Measurements from ENCODE around the gene MAB21L3.

The MAB21L3 gene

GRCh38 chr1:116164604-116165368, 53.6 kb downstream of the MAB21L3 start:
- no peaks in the 10 kb centered on the region for H3K36me3 ChIP-seq (ENCODE audit: insufficient read depth)
- H3K4me3 ChIP-seq (IDR thresholded peaks at IDR 0.05; ENCODE audit: insufficient read depth, low read depth, low read length) = no peak overlapping the region
- TF ChIP-seq, protein P1, sequence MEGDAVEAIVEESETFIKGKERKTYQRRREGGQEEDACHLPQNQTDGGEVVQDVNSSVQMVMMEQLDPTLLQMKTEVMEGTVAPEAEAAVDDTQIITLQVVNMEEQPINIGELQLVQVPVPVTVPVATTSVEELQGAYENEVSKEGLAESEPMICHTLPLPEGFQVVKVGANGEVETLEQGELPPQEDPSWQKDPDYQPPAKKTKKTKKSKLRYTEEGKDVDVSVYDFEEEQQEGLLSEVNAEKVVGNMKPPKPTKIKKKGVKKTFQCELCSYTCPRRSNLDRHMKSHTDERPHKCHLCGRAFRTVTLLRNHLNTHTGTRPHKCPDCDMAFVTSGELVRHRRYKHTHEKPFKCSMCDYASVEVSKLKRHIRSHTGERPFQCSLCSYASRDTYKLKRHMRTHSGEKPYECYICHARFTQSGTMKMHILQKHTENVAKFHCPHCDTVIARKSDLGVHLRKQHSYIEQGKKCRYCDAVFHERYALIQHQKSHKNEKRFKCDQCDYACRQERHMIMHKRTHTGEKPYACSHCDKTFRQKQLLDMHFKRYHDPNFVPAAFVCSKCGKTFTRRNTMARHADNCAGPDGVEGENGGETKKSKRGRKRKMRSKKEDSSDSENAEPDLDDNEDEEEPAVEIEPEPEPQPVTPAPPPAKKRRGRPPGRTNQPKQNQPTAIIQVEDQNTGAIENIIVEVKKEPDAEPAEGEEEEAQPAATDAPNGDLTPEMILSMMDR (conservative IDR thresholded peaks at IDR 0.05; ENCODE audit: low read depth, low read length) = no peak
- H3K27ac ChIP-seq = no peak overlapping the region
- H4K20me1 ChIP-seq (ENCODE audit: insufficient read depth) = no peaks in the 10 kb centered on the region
- no peak overlapping the region for H3K9ac ChIP-seq
- no peak overlapping the region for H3K4me2 ChIP-seq
- no peaks in the 10 kb centered on the region for H3K27me3 ChIP-seq (ENCODE audit: insufficient read depth, low read depth)
- no peak overlapping the region for H2AFZ ChIP-seq (ENCODE audit: low read depth)
- no peaks in the 10 kb centered on the region for H3K79me2 ChIP-seq (ENCODE audit: insufficient read depth, low read depth)
- peaks cover 10% of the 10 kb centered on the region for H3K4me1 ChIP-seq (ENCODE audit: low read depth, poor library complexity, severe bottlenecking)

GRCh38 chr1:116165572-116165971, 54.4 kb downstream of the MAB21L3 start:
- TF ChIP-seq, protein P1 (conservative IDR thresholded peaks at IDR 0.05; ENCODE audit: low read depth, low read length) = no peak
- Histone ChIP-seq H3K4me2 (no peak overlapping the region), H3K79me2 (ENCODE audit: insufficient read depth, low read depth) (no peaks in the 10 kb centered on the region), H3K4me3 (IDR thresholded peaks at IDR 0.05; ENCODE audit: insufficient read depth, low read depth, low read length) (no peak overlapping the region), H4K20me1 (ENCODE audit: insufficient read depth) (no peaks in the 10 kb centered on the region), H3K27ac (no peak overlapping the region), H2AFZ (ENCODE audit: low read depth) (no peak overlapping the region), H3K9ac (no peak overlapping the region), H3K36me3 (ENCODE audit: insufficient read depth) (no peaks in the 10 kb centered on the region), H3K4me1 (ENCODE audit: low read depth, poor library complexity, severe bottlenecking) (peaks cover 14% of the 10 kb centered on the region), H3K27me3 (ENCODE audit: insufficient read depth, low read depth) (no peaks in the 10 kb centered on the region)

- Histone ChIP-seq H4K20me1 (ENCODE audit: insufficient read depth) (no peaks in the 10 kb centered on the region), H3K4me1 (ENCODE audit: low read depth, poor library complexity, severe bottlenecking) (peaks cover 14% of the 10 kb centered on the region)
Measured at GRCh38 chr1:116166011-116166571, 54.9 kb downstream of the MAB21L3 start.

GRCh38 chr1:116166655-116167054, 55.5 kb downstream of the MAB21L3 start:
- Histone ChIP-seq H3K4me1 (ENCODE audit: low read depth, poor library complexity, severe bottlenecking) (peaks cover 14% of the 10 kb centered on the region), H3K27ac (no peak overlapping the region), H3K27me3 (ENCODE audit: insufficient read depth, low read depth) (no peaks in the 10 kb centered on the region), H3K9ac (no peak overlapping the region), H3K79me2 (ENCODE audit: insufficient read depth, low read depth) (no peaks in the 10 kb centered on the region), H4K20me1 (ENCODE audit: insufficient read depth) (no peaks in the 10 kb centered on the region), H3K4me2 (no peak overlapping the region), H3K36me3 (ENCODE audit: insufficient read depth) (no peaks in the 10 kb centered on the region), H2AFZ (ENCODE audit: low read depth) (no peak overlapping the region), H3K4me3 (IDR thresholded peaks at IDR 0.05; ENCODE audit: insufficient read depth, low read depth, low read length) (no peak overlapping the region)
- TF ChIP-seq, protein P1 (conservative IDR thresholded peaks at IDR 0.05; ENCODE audit: low read depth, low read length) = no peak

More at GRCh38 chr1:116166011-116166571, 54.9 kb downstream of the MAB21L3 start:
- no peak overlapping the region for H2AFZ ChIP-seq (ENCODE audit: low read depth)
- H3K36me3 ChIP-seq (ENCODE audit: insufficient read depth) = no peaks in the 10 kb centered on the region
- H3K4me3 ChIP-seq (IDR thresholded peaks at IDR 0.05; ENCODE audit: insufficient read depth, low read depth, low read length) = no peak overlapping the region
- H3K9ac ChIP-seq = no peak overlapping the region
- H3K79me2 ChIP-seq (ENCODE audit: insufficient read depth, low read depth) = no peaks in the 10 kb centered on the region
- TF ChIP-seq, protein P1 (conservative IDR thresholded peaks at IDR 0.05; ENCODE audit: low read depth, low read length) = no peak
- no peaks in the 10 kb centered on the region for H3K27me3 ChIP-seq (ENCODE audit: insufficient read depth, low read depth)
- no peak overlapping the region for H3K4me2 ChIP-seq
- H3K27ac ChIP-seq = no peak overlapping the region

Measured in KMS-11 (cell line).